Muscle of back (tissue), 13 donors: ENCODE measurements around the gene RARG. TPM values are rescaled to one million over a fixed set of nuclear protein-coding genes. Genes with fewer than 3 reads are reported as not detected.
A peak's percentile ranks its signal among the peaks of the same experiment; 100 is the strongest.

Experiments used
- DNase-seq, 3 donors: peaks; one replicate each; pipeline versions ENCODE4 v3.0.0 to v3.0.0-alpha.2; 2013
- long read RNA-seq, 9 donors: transcript quantifications; one replicate each; lab custom pipeline, GENCODE V29; 2026
- polyA plus RNA-seq, 10 donors: library from polyadenylated mRNA; unstranded; fragments of 120-200 nt; gene quantifications; one replicate each; pipeline ENCODE4 v1.2.1, GENCODE V29; 2013; ENCODE audit not compliant: insufficient read length in 10 of 10

Gene RARG
- polyA plus RNA-seq = 10 to 100 TPM; 17.8 to 45.7 (median 26.1) TPM
- long read RNA-seq, donor 1, transcript RARG-201 (8 exons, 1,836 nt) = major isoform, 7 of 9 reads
- long read RNA-seq, donor 1, partial matches to known transcripts = 0 of 9 reads
- long read RNA-seq, donor 1, other reads (novel, unspliced or antisense) = 0 of 9 reads
- long read RNA-seq, donor 2, partial matches to known transcripts = 0 of 2 reads
- long read RNA-seq, donor 2, other reads (novel, unspliced or antisense) = 0 of 2 reads
- long read RNA-seq, donor 3 = 0 reads
- long read RNA-seq, donor 4, partial matches to known transcripts = 0 of 4 reads
- long read RNA-seq, donor 4, other reads (novel, unspliced or antisense) = 0 of 4 reads
- long read RNA-seq, donor 5, partial matches to known transcripts = 0 of 5 reads
- long read RNA-seq, donor 5, other reads (novel, unspliced or antisense) = 0 of 5 reads
- long read RNA-seq, donor 6, transcript RARG-201 (8 exons, 1,836 nt) = major isoform, 6 of 8 reads
- long read RNA-seq, donor 6, partial matches to known transcripts = 0 of 8 reads
- long read RNA-seq, donor 6, other reads (novel, unspliced or antisense) = 0 of 8 reads
- long read RNA-seq, donor 7, partial matches to known transcripts = 649 of 683 reads
- long read RNA-seq, donor 7, other reads (novel, unspliced or antisense) = 31 of 683 reads
- long read RNA-seq, donor 8, partial matches to known transcripts = 0 of 4 reads
- long read RNA-seq, donor 8, other reads (novel, unspliced or antisense) = 0 of 4 reads
- long read RNA-seq, donor 9, partial matches to known transcripts = 0 of 2 reads
- long read RNA-seq, donor 9, other reads (novel, unspliced or antisense) = 0 of 2 reads

GRCh38 chr12:53231921-53232645 lies at the start of gene RARG:
Gene RARG (minus strand): TSS chr12:53232209. CDS start chr12:53227545, 4,664 bp downstream.
- DNase-seq = peak in 2 of 3 donors; percentile 46 to 76

GRCh38 chr12:53279888-53280498 lies 48.0 kb upstream of the RARG start:
- DNase-seq = no peak

DNA sequence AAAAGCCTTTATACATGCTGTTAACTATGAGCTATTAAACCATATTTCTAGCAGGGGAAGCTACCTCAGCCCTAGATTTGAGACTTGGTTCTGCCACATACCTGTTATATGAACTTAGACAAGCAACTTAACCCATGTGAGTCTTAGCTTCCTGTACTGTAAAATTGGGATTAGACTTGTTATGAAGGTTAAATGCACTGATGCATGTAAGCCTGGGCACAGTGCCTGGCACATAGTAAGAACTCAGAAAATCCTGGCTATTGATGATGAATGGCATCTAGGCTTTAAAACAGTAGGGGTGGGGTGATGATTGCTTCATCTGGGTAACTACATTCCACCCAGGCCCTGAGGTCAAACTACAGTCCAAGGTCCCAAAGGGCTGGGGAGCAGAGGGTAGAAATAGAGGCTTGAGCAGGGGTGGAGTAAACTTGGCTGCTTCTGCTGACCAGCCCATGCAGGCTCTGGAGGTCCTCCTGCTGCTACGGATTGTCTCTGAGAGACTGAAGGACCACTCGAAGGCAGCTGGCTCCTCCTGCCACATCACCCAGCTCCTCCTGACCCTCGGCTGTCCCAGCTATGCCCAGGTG lies 47.4 kb upstream of the RARG start:
- DNase-seq = no peak

DNA sequence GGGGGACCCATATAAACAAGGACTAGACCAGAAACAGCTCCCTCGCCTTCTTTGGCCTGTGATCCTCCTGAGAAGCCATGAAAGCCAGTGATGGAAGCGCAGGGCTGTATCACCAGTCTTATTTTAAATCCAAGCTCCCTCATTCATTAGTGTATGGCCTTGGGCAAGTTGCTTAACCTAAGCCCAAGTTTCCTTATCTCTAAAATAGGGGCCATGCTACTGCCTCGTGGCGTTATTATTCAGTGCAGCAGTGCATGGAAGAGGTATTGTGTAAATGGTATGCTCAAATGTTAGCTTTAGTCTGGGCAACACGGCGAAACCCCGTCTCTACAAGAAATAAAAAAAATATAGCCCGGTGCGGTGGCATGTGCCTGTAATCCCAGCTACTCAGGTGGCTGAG lies 46.0 kb upstream of the RARG start:
- DNase-seq = no peak

GRCh38 chr12:53276511-53276910 lies 44.5 kb upstream of the RARG start:
- DNase-seq = no peak

- no peak for DNase-seq
Measured at GRCh38 chr12:53274445-53274844, 42.4 kb upstream of the RARG start.

GRCh38 chr12:53268630-53269562 lies 36.9 kb upstream of the RARG start:
- DNase-seq = no peak

DNA sequence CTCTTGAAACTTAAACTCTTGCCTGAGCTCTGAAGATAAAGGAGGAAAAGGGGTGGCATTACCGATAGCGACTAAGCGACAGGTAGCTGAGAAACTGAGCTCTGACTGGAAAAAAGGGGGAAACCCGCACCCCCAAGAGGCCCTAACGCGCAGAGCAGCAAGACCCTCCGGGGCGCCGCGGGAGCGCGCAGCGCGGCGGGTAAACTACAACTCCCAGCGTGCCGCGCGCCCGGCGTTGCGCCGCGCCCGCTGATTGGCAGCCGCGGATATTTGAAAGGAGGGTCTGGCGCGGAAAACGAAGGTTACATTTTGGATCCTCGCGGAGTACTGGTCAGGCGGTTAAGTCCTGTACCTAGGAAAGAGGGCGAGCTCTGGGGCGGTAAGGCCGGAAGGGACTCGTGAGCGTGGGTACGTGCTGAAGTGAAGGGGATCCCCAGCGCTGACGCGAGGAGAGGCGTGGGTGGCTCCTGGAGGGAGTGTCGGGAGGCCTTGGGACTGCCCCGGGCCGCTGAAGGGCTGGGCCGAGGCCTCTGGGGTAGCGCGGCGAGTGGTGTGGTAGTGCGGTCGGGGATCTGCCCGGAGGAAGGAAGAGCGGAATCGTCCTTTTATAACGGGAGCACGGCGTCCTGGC lies 36.1 kb upstream of the RARG start, which contains the start of gene ESPL1:
Gene ESPL1, plus strand, starts transcription at position 301 of the 631 bp plus-strand sequence. CDS start 468 bp downstream, outside the sequence.
- DNase-seq = peak; percentile 75 to 92 (median 84)

DNA sequence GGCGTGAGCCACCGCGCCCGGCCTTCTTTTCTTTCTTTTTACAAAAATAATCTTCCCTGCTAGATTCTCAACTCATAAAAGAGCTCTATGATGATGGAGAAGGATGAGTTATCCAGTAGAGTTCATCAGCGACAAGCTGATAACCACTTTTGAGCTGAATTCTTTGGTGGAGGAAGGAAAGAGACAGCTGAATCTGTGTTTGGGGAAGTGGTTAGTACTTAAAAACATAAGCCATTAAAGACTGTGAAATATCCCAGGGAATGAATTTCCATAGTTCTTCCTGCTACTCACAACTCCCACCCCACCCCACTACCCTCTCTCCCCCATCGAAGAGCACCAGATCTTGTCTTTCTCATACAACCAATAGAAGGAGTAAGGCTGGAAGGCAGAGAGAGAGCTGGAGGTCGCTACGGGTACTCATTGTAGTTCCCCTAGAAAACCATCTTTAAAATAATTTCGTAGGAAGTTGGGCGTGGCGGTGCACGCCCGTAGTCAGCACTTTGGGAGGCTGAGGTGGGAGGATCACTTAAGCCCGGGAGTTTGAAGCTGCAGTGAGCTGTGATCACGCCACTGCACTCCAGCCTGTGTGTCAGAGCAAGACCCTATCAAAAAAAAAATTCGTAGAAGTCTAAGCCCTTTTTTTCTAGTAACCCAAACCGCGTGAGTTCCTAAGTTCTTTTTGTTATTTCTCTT lies 35.4 kb upstream of the RARG start:
- no peak for DNase-seq

- no peak for DNase-seq
Measured at GRCh38 chr12:53265783-53266182, 33.8 kb upstream of the RARG start.

DNA sequence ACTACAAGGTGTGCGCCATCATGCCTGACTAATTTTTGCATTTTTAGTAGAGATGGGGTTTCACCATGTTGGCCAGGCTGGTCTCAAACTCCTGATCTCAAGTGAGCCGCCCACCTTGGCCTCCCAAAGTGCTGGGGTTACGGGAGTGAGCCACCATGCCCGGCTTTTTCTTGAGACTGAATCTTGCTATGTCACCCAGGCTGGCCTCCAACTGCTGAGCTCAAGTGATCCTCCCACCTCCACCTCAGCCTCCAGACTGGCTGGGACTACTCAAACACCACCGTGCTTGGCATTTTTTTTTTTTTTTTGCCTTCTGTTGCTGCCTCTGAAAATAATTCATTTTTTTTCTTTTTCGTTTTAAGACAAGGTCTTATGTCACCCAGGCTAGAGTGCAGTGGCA lies 27.9 kb upstream of the RARG start:
- no peak for DNase-seq

DNA sequence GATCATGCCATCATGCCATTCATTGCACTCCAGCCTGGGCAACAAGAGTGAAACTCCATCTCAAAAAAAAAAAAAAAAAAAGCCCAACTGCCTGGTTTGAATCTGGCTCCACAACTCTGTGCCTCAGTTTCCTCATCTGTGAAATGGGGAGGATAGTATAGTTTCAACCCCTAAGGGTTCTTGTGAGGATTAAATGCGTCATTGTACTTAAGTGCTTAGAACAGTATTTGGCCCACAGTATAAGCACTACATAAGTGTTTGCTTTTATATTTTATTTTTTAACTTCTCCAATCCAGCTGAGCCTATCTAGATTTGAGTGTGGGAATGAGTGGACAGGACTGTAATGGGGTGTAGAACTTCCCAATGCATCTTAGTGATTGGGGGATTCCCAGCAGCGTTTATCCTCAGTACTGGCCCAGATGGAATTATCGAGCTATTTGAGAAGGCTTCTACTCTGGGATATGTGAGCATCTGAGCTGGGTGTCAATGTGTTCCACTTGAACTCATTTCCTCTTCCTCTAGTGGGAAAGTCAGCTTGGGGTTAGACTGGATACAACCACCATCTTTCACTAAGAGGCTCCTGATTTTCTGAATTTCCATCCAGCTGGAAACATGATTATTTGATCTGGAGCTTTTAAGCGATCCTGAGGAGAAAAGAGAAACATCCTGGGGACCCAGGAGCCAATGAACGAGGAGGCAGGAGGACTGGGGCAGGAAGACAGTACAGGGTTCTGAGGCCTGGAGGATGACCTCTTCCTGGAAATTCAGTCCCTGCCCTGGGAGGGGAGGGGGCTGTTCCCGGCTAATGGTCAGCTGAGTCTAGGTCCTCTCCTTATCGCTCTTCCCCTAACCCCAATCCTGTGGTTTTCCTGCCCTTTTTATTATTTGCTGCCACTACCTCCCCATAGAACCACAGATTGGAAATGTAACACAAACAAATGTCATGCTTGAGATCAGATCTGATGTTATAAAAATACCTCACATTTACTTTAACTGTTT lies 26.8 kb upstream of the RARG start:
- DNase-seq = no peak

DNA sequence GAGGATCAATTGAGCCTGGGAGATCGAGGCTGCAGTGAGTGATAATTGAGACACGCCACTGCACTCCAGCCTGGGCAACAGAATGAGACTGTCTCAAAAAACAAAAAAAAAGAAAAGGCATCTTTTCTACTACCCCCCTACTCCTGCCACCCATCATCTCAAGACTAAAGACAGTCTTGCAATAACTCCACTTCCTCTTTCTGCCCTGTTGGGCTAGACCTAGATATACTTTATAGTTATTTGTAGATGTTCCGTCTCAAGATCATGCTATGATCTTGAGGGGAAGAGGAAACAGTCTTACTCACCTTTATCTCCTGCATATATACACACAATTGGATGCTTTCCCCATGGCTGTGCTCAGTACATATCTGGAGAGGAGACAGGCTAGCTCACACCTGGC lies 24.0 kb upstream of the RARG start:
- DNase-seq = no peak

DNA sequence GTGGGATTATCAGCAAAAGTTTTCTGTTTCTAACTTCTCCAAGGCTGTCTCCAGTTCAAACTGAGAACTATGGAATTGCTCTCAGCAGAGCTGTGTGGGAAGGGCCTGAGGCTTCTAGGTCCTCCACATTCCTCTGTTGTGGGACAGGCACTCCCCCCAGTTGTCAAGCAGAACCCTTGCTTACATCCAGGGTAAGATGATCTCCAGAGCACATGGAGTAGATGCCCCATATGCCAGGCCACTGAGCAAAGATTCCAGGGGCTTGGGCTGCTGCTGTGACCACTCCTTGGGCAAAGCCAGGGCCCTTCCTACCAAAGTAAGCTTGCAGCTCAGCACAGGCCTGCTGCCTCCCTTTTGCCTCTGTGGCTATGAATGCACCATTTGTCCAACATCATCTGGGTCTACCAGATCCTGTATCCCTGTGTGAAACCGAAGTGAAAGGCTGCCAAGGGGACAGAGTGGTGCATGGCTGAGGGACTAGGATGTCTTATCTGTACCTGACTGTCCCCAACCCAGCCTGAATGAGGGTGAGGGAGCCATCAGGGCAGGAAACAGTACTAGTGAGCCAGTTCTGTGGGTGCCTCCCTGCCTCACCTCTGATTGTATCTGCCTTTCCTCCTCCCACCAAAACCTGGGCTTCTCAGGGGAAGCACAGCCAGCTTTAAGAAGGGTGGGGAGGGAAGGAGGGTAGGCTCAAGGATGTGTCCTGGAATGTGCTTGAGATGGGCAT lies 23.0 kb upstream of the RARG start:
- no peak for DNase-seq

- no peak for DNase-seq
Measured at GRCh38 chr12:53253298-53253697, 21.3 kb upstream of the RARG start.

DNA sequence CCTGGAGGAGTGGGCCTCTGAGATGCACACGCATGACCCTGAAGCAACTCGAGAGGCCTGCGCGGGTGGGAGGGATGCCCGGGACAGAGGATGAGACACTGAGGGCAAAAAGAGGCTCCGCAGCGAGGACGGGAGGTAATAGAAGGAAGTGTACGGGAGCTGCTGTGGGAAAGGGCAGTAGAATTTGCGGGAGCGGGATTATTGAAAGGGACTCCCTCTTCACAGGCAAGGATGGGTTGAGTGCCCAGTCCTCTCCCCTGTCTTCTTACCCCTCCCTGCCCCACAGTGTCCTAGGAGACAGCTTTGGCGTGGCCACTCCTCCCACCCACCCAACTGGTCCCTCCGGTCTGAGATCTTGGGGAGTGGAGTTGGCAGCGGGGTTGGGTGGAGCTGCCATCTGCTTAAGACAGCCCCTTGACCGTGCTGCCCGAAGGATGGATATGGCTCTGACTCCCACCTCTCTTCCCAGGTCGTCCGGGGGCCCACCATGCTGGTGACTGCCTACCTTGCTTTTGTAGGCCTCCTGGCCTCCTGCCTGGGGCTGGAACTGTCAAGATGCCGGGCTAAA lies 20.4 kb upstream of the RARG start:
- no peak for DNase-seq
